HEK293 (cell line): ENCODE measurements around the gene RYR2.

Source experiments
- CTCF ChIA-PET: fragments of 350-600 bp; formaldehyde crosslinking; extraction: SDS; loops from one replicate; lab custom pipeline; 2021; ENCODE audit warnings: antibody characterized with exemption; lab: Yijun Ruan, JAX
- POLR2A ChIA-PET: fragments of 300-600 bp; formaldehyde crosslinking; extraction: SDS; loops from one replicate; lab custom pipeline; 2020; ENCODE audit warnings: antibody characterized with exemption, inconsistent platforms; lab: Yijun Ruan, JAX
- H3K27ac ChIP-seq: fragments of 200-500 bp; sonication (Bioruptor generic); 2 replicates; pipeline ENCODE4 v1.5.1; 2014; ENCODE audit warnings: low read depth, low read length, control low read depth, inconsistent platforms; ENCODE audit errors: extremely low read depth
- H3K36me3 ChIP-seq, 2 experiments: fragments of 200-500 bp in 1 of 2; sonication (Bioruptor generic) in 1 of 2; 1 replicate in 1 of 2; 2 replicates in 1 of 2; pipeline ENCODE4 v1.5.1; 2014 to 2017; ENCODE audit warnings: inconsistent platforms in 2 of 2, low read length in 2 of 2; ENCODE audit not compliant: control insufficient read depth in 2 of 2, insufficient read depth in 1 of 2
- H3K4me1 ChIP-seq: fragments of 200-500 bp; sonication (Bioruptor generic); 2 replicates; pipeline ENCODE4 v1.5.1; 2014; ENCODE audit warnings: mild to moderate bottlenecking, low read length, inconsistent platforms; ENCODE audit not compliant: control insufficient read depth, insufficient read depth
- H3K4me3 ChIP-seq: 2 replicates; pipeline ENCODE4 v1.5.1; 2011; ENCODE audit warnings: low read depth, mild to moderate bottlenecking, control low read depth, low read length, moderate library complexity
- H3K9me3 ChIP-seq: fragments of 200-500 bp; sonication (Bioruptor generic); 2 replicates; pipeline ENCODE4 v1.5.1; 2014; ENCODE audit warnings: low read depth, low read length, inconsistent platforms; ENCODE audit not compliant: control insufficient read depth, insufficient read depth
- EGR2 ChIP-seq: fragments of 450-650 bp; formaldehyde crosslinking; IDR thresholded peaks from 2 replicates; pipeline ENCODE4 v1.5.1; 2016; ENCODE audit warnings: low read depth, missing biosample characterization, missing genetic modification characterization
- FEZF1 ChIP-seq: fragments of 450-650 bp; formaldehyde crosslinking; IDR thresholded peaks from 2 replicates; pipeline ENCODE4 v1.5.1; 2016; ENCODE audit warnings: missing biosample characterization, missing genetic modification characterization
- KLF7 ChIP-seq: fragments of 450-650 bp; formaldehyde crosslinking; IDR thresholded peaks from 2 replicates; pipeline ENCODE4 v1.5.1; 2016; ENCODE audit warnings: missing biosample characterization, missing genetic modification characterization, borderline replicate concordance
- WT1 ChIP-seq: fragments of 450-650 bp; formaldehyde crosslinking; IDR thresholded peaks from 2 replicates; pipeline ENCODE4 v1.5.1; 2016; ENCODE audit warnings: missing biosample characterization, missing genetic modification characterization
- ZNF214 ChIP-seq: fragments of 450-650 bp; formaldehyde crosslinking; IDR thresholded peaks from 2 replicates; pipeline ENCODE4 v1.5.1; 2017; ENCODE audit warnings: missing biosample characterization, mild to moderate bottlenecking, missing genetic modification characterization, borderline replicate concordance
- ZNF221 ChIP-seq: fragments of 450-650 bp; formaldehyde crosslinking; IDR thresholded peaks from 2 replicates; pipeline ENCODE4 v1.5.1; 2017; ENCODE audit warnings: missing biosample characterization, missing genetic modification characterization, borderline replicate concordance
- ZNF24 ChIP-seq: fragments of 450-650 bp; formaldehyde crosslinking; IDR thresholded peaks from 2 replicates; pipeline ENCODE4 v1.5.1; 2016; ENCODE audit warnings: missing biosample characterization, missing genetic modification characterization
- ZNF311 ChIP-seq: fragments of 450-650 bp; formaldehyde crosslinking; IDR thresholded peaks from 2 replicates; pipeline ENCODE4 v1.5.1; 2017; ENCODE audit warnings: missing biosample characterization, missing genetic modification characterization, borderline replicate concordance
- ZNF324 ChIP-seq: fragments of 450-650 bp; formaldehyde crosslinking; IDR thresholded peaks from 2 replicates; pipeline ENCODE4 v1.5.1; 2016; ENCODE audit warnings: missing biosample characterization, missing genetic modification characterization
- ZNF596 ChIP-seq: fragments of 450-650 bp; IDR thresholded peaks from 2 replicates; pipeline ENCODE4 v1.5.0; 2018; ENCODE audit warnings: missing biosample characterization, mild to moderate bottlenecking, missing genetic modification characterization, moderate library complexity
- ZNF610 ChIP-seq: fragments of 450-650 bp; formaldehyde crosslinking; IDR thresholded peaks from 2 replicates; pipeline ENCODE4 v1.5.1; 2016; ENCODE audit warnings: missing biosample characterization, missing genetic modification characterization, borderline replicate concordance
- ZNF670 ChIP-seq: fragments of 450-650 bp; formaldehyde crosslinking; IDR thresholded peaks from 2 replicates; pipeline ENCODE4 v1.5.1; 2016; ENCODE audit warnings: missing biosample characterization, missing genetic modification characterization, low read depth
- ZNF707 ChIP-seq: fragments of 450-650 bp; formaldehyde crosslinking; IDR thresholded peaks from 2 replicates; pipeline ENCODE4 v1.5.1; 2016; ENCODE audit warnings: missing biosample characterization, missing genetic modification characterization
- TF ChIP-seq, protein P1 (sequence below): fragments of 450-650 bp; formaldehyde crosslinking; IDR thresholded peaks from 2 replicates; pipeline ENCODE4 v1.5.1; 2016; ENCODE audit warnings: missing biosample characterization, missing genetic modification characterization, low read depth
- TF ChIP-seq, protein P2 (sequence below): fragments of 450-650 bp; formaldehyde crosslinking; IDR thresholded peaks from 2 replicates; pipeline ENCODE4 v1.5.1; 2017; ENCODE audit warnings: missing biosample characterization, missing genetic modification characterization
- TF ChIP-seq, protein P3 (sequence below): fragments of 450-650 bp; formaldehyde crosslinking; IDR thresholded peaks from 2 replicates; pipeline ENCODE4 v1.5.1; 2016; ENCODE audit warnings: missing biosample characterization, missing genetic modification characterization
- TF ChIP-seq, protein P4 (sequence below): fragments of 450-650 bp; formaldehyde crosslinking; IDR thresholded peaks from 2 replicates; pipeline ENCODE4 v1.5.1; 2016; ENCODE audit warnings: missing biosample characterization, missing genetic modification characterization

RYR2 gene

DNA sequence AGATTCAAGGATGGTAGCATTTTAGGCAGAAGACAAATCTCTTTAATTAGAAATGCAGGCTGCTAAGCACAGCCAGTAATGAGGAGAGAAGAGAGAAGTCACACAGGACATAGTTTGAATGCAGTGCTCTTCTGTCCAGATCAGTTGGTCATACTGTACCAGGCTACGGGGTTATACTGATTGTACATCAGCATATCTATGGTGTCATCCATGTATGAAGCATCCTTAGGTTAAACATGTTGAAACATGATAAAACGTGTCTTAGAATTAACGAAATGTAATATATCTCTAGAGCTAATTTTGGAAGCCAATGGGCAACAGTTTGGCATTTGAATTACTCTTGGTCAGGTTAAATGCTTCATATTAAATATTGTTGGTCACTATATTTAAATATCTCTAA, 199.1 kb downstream of the RYR2 start:
- ChIA-PET CTCF (no interaction called here), POLR2A (no interaction called here)
- TF ChIP-seq, protein P1, sequence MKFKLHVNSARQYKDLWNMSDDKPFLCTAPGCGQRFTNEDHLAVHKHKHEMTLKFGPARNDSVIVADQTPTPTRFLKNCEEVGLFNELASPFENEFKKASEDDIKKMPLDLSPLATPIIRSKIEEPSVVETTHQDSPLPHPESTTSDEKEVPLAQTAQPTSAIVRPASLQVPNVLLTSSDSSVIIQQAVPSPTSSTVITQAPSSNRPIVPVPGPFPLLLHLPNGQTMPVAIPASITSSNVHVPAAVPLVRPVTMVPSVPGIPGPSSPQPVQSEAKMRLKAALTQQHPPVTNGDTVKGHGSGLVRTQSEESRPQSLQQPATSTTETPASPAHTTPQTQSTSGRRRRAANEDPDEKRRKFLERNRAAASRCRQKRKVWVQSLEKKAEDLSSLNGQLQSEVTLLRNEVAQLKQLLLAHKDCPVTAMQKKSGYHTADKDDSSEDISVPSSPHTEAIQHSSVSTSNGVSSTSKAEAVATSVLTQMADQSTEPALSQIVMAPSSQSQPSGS (tag by site-specific recombination), result peak; percentile 80
- TF ChIP-seq, protein P2, sequence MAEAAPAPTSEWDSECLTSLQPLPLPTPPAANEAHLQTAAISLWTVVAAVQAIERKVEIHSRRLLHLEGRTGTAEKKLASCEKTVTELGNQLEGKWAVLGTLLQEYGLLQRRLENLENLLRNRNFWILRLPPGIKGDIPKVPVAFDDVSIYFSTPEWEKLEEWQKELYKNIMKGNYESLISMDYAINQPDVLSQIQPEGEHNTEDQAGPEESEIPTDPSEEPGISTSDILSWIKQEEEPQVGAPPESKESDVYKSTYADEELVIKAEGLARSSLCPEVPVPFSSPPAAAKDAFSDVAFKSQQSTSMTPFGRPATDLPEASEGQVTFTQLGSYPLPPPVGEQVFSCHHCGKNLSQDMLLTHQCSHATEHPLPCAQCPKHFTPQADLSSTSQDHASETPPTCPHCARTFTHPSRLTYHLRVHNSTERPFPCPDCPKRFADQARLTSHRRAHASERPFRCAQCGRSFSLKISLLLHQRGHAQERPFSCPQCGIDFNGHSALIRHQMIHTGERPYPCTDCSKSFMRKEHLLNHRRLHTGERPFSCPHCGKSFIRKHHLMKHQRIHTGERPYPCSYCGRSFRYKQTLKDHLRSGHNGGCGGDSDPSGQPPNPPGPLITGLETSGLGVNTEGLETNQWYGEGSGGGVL (tag by site-specific recombination), result no peak
- no peak overlapping the region for H3K4me3 ChIP-seq
- no peaks in the 10 kb centered on the region for H3K36me3 ChIP-seq
- no peaks in the 10 kb centered on the region for H3K9me3 ChIP-seq
- no peaks in the 10 kb centered on the region for H3K4me1 ChIP-seq
- H3K27ac ChIP-seq, result no peak overlapping the region

DNA sequence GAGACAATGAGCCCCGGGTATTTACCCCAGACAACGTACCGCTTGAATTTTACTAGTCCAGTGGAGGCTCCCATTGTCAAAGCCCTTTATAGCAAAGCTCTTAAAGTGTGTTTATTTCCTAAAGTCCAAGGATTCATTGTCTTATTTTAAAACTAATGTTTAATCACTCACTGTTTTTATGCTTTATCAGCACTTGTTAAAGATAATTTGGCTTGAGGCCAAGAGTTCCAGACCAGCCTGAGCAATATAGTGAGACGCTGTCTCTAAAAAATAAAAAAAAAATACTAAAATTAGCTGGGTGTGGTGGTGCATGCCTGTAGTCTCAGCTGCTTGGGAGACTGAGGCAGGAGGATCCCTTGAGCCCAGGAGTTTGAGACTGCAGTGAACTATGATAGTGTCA, 202.8 kb downstream of the RYR2 start:
- H3K27ac ChIP-seq, result no peak overlapping the region
- no peak overlapping the region for H3K4me3 ChIP-seq
- no peaks in the 10 kb centered on the region for H3K4me1 ChIP-seq
- no peak for TF ChIP-seq ZNF596 (tag by site-specific recombination)
- ChIA-PET CTCF (no interaction called here), POLR2A (no interaction called here)
- H3K9me3 ChIP-seq, result no peaks in the 10 kb centered on the region
- H3K36me3 ChIP-seq, result no peaks in the 10 kb centered on the region

DNA sequence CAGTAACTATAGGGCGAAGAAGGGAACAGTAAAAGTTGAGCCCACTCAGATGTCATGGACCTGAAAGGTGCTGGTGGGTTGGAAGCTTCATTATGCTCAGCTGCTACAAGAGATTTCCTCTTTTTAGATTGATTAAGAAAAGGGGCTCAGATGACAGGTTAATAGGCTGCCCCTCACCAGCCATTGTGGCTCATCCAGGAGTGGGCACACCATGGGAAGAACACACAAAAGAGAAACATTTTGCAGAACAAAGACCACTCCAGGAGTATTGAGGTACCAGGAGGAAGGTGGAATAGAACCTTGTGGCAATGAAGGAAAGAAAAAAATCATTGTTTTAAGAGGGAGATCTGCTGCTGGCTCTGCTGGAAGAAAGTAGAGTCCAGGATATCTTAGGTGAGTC, 205.5 kb downstream of the RYR2 start:
- ChIA-PET POLR2A (no interaction called here), CTCF (no interaction called here)
- no peak for TF ChIP-seq ZNF221 (tag by site-specific recombination)
- no peak for TF ChIP-seq KLF7
- TF ChIP-seq, protein P2 (tag by site-specific recombination), result no peak
- TF ChIP-seq, protein P3, sequence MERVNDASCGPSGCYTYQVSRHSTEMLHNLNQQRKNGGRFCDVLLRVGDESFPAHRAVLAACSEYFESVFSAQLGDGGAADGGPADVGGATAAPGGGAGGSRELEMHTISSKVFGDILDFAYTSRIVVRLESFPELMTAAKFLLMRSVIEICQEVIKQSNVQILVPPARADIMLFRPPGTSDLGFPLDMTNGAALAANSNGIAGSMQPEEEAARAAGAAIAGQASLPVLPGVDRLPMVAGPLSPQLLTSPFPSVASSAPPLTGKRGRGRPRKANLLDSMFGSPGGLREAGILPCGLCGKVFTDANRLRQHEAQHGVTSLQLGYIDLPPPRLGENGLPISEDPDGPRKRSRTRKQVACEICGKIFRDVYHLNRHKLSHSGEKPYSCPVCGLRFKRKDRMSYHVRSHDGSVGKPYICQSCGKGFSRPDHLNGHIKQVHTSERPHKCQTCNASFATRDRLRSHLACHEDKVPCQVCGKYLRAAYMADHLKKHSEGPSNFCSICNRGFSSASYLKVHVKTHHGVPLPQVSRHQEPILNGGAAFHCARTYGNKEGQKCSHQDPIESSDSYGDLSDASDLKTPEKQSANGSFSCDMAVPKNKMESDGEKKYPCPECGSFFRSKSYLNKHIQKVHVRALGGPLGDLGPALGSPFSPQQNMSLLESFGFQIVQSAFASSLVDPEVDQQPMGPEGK, result no peak
- no peak for TF ChIP-seq ZNF707
- TF ChIP-seq, protein P1 (tag by site-specific recombination), result no peak
- no peak for TF ChIP-seq ZNF610
- no peak for TF ChIP-seq ZNF311 (tag by site-specific recombination)
- TF ChIP-seq ZNF214, result no peak
- no peak for TF ChIP-seq WT1 (tag by site-specific recombination)
- TF ChIP-seq, protein P4, sequence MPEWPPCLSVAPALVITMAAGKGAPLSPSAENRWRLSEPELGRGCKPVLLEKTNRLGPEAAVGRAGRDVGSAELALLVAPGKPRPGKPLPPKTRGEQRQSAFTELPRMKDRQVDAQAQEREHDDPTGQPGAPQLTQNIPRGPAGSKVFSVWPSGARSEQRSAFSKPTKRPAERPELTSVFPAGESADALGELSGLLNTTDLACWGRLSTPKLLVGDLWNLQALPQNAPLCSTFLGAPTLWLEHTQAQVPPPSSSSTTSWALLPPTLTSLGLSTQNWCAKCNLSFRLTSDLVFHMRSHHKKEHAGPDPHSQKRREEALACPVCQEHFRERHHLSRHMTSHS (tag by site-specific recombination), result no peak
- TF ChIP-seq ZNF24 (tag by site-specific recombination), result no peak
- TF ChIP-seq ZNF670 (tag by site-specific recombination), result no peak
- no peak for TF ChIP-seq FEZF1 (tag by site-specific recombination)
- TF ChIP-seq ZNF324 (tag by site-specific recombination), result no peak
- no peak for TF ChIP-seq EGR2 (tag by site-specific recombination)
- no peaks in the 10 kb centered on the region for H3K36me3 ChIP-seq
- no peaks in the 10 kb centered on the region for H3K9me3 ChIP-seq
- no peak overlapping the region for H3K4me3 ChIP-seq
- no peaks in the 10 kb centered on the region for H3K4me1 ChIP-seq
- H3K27ac ChIP-seq, result no peak overlapping the region
